Hematopoietic multipotent progenitor cell treated with erythropoietin and hydrocortisone succinate and interleukin-3 and kit ligand, for 15 days (in vitro differentiated cells): ENCODE results near the gene VN1R5.
"Not testable (repeated sequence)": the region's sequence is repeated elsewhere in the genome, so short reads cannot be mapped to it uniquely, and the experiment has no call there.

Experiments used
- DNase-seq: peaks from one replicate; pipeline ENCODE4 v3.0.0-alpha.2; 2015; ENCODE audit warnings: low spot score

VN1R5 gene

GRCh38 chr1:247273013-247273412, 17.1 kb downstream of the VN1R5 start:
- DNase-seq, result no peak

GRCh38 chr1:247274605-247275256, 18.9 kb downstream of the VN1R5 start:
- no peak for DNase-seq

GRCh38 chr1:247277191-247277590, 21.3 kb downstream of the VN1R5 start:
- no peak for DNase-seq

GRCh38 chr1:247281001-247281574, 25.2 kb downstream of the VN1R5 start:
- no peak for DNase-seq

- DNase-seq, result no peak
Measured at GRCh38 chr1:247286134-247286670, 30.3 kb downstream of the VN1R5 start.

GRCh38 chr1:247287460-247287859, 31.6 kb downstream of the VN1R5 start:
- DNase-seq, result no peak

GRCh38 chr1:247288341-247288740, 32.5 kb downstream of the VN1R5 start:
- DNase-seq, result no peak

GRCh38 chr1:247289274-247289892, 33.5 kb downstream of the VN1R5 start:
- not testable (repeated sequence) for DNase-seq

GRCh38 chr1:247290576-247290975, 34.7 kb downstream of the VN1R5 start:
- DNase-seq, result no peak

- no peak for DNase-seq
Measured at GRCh38 chr1:247291161-247291560, 35.3 kb downstream of the VN1R5 start.

- no peak for DNase-seq
Measured at GRCh38 chr1:247291833-247292561, 36.1 kb downstream of the VN1R5 start.

- no peak for DNase-seq
Measured at GRCh38 chr1:247293047-247293446, 37.2 kb downstream of the VN1R5 start.

- no peak for DNase-seq
Measured at GRCh38 chr1:247294282-247294681, 38.4 kb downstream of the VN1R5 start.

- no peak for DNase-seq
Measured at GRCh38 chr1:247295274-247295684, 39.4 kb downstream of the VN1R5 start.

- DNase-seq, result no peak
Measured at GRCh38 chr1:247295746-247296145, 39.9 kb downstream of the VN1R5 start.

- no peak for DNase-seq
Measured at GRCh38 chr1:247296599-247297180, 40.8 kb downstream of the VN1R5 start.

- DNase-seq, result no peak
Measured at GRCh38 chr1:247297263-247298123, 41.6 kb downstream of the VN1R5 start.

- DNase-seq, result no peak
Measured at GRCh38 chr1:247298124-247298481, 42.2 kb downstream of the VN1R5 start.

GRCh38 chr1:247298701-247299100, 42.8 kb downstream of the VN1R5 start:
- DNase-seq, result no peak

- DNase-seq, result no peak
Measured at GRCh38 chr1:247299723-247300381, 44.0 kb downstream of the VN1R5 start.
